Esophagus mucosa (tissue), 1 donor: ENCODE results near the gene CHRNG. TPM values are rescaled to one million over a fixed set of nuclear protein-coding genes. Genes with fewer than 3 reads are reported as not detected.

Experiments used
- ATAC-seq: fragments of 200-7000 bp; cut with Tn5 transposase; one replicate; pipeline ENCODE4 v1.9.1; 2020
- total RNA-seq: library from RNA; stranded (reverse); gene quantifications from one replicate; pipeline ENCODE4 v1.2.4, GENCODE V29; 2023
- donor health status: DM: yes; HTN: yes; CAD: no.

CHRNG gene, protein sequence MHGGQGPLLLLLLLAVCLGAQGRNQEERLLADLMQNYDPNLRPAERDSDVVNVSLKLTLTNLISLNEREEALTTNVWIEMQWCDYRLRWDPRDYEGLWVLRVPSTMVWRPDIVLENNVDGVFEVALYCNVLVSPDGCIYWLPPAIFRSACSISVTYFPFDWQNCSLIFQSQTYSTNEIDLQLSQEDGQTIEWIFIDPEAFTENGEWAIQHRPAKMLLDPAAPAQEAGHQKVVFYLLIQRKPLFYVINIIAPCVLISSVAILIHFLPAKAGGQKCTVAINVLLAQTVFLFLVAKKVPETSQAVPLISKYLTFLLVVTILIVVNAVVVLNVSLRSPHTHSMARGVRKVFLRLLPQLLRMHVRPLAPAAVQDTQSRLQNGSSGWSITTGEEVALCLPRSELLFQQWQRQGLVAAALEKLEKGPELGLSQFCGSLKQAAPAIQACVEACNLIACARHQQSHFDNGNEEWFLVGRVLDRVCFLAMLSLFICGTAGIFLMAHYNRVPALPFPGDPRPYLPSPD
- not detected for total RNA-seq

DNA sequence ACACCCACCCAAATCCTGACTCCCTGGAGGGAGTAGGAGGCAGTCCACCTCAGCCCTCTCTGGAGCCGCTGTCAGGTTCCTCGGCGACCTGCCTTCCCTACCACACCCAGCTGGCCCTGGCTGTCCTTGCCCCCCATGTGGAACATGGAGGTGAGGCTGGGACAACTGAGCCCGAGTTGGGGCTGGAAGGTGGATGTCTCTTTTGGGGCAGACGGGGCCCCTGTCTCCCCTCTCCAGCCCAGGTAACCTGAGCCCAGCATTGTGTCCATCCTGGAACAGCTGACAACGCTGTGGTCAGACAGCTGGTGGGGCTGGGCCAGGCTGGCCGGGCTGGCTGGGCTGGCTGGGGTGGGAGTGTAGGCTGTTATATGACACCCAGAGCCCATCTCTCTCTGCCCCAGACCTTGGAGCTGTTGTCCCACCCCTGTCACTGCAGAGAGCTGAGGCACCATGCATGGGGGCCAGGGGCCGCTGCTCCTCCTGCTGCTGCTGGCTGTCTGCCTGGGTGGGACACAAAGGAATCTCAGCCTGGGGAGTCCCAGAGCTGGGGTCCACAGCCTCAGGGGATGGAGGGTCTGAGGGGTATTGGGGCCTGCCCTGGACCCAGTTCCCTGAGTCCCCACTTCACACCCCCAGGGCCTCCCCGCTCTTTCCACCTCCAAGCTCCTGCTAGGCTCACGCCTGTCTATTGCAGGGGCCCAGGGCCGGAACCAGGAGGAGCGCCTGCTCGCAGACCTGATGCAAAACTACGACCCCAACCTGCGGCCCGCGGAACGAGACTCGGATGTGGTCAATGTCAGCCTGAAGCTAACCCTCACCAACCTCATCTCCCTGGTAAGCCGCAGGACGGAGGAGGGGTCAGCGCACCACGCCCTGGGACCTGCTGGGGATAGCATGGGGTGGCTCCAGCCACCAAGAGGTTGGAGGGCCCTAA is at the start of gene CHRNG:
CHRNG (plus strand) TSS at position 395 of the 934 bp plus-strand sequence; CDS start at position 451, 56 bp downstream.
- no peak for ATAC-seq

DNA sequence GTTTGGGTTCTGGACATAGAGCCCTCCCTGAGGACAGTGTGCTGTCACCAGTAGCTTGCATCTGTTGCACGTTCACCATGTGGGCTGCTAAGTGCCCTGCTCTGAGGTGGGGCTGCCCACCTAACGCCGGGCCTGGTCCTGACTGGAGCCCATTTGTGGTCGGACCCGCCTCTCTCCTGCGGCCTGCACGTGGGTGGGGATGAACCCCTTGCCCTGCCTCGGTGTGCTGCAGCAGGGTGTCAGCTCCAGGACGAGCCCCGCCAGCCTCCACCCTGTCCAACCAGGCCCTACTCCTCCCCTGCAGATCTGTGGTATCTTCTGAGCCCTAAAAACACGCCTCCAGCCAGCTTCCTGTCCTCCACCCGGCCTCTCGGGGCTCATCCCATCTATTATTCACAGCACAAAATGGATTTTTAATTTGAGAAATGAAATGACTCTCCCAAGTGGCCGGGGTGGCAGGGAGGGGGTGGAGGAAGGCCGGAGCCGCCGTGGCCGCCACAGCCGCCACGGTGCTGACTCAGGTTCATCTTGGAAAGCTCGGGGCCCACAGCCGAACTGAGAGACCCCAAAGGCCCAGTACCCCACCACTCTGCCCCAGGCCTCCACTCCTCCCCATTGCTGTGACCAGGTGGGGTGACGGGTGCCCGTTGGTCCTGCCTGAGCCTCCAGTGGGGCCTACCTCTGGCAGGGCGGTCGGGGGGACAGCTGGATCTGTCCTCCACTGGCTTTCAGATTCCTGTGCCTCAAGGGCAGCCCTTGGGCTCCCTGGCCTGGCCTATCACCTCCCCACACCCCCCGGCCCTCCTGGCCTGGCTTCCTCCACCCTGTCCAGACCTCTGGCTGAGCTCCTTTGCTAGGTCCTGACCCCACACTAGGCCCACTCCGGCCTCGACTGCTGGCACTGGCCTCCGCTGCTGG is 49.0 kb upstream of the CHRNG start:
- ATAC-seq = no peak

DNA sequence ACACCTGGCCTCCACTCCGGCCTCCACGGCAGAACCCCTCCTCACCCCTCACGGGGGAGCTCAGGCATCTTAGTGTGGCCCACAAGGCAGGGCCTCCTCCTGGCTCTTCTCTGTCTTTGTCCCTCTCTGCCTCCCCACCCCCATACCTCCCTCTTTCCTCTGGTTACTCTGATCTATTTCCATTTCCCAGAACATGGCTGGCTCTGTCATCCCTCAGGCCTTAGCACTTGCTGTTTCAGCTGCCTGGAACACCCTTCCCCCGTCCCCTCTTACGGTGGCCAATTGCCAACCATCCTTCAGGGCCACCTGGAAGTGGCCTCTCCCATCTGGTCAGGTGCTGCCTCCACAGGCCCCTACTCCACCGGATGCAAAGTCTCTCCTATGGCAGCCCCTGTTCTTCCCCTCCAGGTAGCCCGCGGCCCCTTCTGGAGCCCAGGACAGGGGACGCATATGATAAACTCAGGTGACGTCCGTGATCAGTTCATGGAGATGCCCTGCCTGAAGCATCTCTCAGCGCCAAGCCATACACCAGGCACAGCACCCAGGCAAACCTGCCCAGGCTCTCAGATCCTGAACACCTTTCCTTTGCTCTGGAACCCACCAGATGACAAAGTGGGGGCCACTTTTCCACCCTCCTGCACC is 48.2 kb upstream of the CHRNG start:
- ATAC-seq = no peak

DNA sequence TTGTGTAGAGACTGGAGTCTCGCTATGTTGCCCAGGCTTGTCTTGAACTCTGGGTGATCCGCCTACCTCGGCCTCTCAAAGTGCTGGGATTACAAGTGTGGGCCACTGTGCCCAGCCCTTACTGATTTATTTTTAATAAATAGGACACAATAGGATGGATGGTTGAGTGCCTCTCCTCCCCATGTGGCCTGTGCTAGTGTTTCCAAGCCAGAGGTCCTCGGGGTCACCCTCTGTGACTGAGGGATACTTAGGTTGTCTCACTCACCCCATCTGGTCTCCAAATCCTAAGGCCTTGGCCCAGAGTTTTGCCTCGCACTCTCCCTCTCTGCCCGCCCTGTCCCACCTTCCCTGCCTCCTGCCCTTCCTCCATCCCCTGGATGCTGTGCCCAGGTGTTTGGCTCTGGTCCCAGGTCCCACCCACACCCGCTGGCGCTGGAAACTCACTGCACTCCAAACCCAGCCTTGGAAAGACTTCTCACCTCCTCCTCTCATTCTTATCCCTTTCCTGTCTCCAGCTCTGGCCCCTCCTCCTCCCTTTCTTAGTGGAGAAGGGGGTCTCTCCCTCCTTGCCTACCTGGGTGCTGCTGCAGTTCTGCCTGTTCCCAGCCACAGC is 47.1 kb upstream of the CHRNG start:
- no peak for ATAC-seq

DNA sequence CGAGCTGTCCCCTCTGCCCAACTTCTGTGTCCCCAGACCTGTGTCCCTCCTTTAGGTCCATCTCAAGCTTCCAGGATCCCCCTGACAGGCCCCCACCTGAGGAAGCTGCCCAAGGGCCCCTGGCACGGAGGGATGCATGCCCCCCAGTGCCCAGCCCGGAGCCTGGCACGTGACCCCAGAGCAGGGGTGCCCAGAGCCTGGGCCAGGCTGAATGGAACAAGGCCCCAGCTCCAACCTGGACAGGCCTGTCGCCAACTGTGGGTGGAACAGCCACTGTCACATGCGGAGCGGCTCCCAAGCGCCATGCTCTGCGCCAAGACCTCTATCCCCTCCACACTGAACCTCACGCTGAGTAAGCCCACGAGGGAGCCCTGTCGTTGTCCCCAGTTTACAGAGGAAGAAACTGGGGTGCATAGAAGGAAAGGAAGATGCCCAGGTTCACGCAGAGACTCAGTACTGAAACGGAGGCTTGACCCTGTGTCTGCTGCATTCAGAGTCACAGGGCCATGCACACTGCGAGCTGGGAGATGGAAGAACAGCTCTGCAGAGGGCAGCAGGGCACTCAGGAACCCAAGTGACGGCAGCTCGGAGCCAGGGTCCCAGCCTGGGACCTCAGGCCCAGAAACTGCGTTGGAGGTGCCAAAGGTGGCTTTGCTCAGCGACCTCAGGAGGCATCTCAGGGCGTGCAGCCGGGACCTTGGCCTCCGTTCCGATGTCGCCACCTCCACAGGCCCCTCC is 46.4 kb upstream of the CHRNG start:
- no peak for ATAC-seq

DNA sequence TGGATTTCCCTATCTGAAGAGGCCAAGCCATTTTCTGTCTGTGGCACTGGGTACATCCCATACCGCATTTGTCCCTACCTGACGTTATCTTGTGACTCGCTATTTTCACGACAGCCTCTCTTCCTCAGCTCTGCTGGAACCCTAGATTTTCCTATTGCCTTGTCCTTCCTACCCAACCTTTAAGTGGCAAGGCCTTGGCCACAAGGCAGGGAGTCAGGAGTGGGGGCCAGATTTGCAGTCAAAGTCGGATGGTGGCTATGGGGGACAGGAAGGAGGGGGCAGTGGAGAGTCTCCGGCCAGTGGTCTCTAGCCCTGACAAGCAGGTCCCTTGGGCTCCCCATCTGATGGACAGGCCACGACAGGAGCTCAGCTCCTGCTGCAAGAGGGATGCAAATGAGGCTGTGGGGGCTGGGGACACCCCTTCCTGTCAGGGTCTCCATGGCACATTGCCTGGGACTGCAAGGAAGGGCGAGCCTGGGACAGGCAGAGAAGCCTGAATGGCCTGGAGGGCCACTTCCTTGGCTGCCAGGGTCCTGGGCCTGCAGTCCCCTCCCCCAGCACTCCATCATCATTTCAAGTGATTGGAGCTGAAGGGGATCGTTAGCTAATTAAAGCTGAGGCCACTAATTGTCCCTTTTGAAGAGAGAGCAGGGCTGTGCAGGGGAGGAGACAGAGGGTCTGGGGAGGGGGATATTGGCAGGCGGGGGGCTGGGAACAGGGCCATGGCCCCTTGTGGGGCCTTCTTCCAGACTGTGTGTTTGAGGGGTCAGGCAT is 45.6 kb upstream of the CHRNG start:
- ATAC-seq = no peak

DNA sequence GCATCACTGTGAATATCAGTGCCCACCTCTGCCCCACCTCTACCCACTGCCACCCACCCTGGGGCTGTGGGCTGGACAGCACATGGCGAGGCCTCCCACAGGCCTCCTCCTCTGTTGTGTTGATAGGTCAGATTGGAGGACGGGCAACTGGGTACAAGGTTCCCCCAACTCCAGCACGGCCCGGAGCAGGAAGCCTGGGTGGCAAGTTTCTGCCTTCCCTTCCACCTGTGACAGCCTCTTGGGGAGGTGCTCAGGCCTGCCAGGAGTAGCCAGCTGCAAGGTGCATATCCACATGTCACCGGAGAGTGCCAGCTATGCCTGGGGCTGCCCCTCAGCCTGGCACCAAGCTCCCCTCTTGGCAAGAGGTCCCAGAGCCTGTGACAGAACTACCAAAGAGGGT is 45.0 kb upstream of the CHRNG start:
- no peak for ATAC-seq

DNA sequence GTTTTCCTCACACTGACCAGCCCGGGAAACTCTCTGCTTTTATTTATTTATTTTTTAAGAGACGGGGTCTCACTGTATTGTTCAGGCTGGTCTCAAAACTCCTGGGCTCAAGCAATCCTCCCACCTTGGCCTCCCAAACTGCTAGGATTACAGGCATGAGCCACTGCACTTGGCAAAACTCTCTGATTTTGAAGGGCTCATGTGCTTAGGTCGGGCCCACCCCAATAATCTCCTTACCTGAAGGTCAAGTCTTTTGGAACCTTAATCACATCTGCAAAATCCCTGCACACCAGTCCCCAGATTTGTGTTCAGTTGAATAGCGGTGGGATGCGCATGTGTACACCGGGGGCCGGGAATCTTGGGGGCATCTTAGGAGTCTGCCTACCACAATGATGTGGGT is 44.2 kb upstream of the CHRNG start:
- ATAC-seq = no peak

DNA sequence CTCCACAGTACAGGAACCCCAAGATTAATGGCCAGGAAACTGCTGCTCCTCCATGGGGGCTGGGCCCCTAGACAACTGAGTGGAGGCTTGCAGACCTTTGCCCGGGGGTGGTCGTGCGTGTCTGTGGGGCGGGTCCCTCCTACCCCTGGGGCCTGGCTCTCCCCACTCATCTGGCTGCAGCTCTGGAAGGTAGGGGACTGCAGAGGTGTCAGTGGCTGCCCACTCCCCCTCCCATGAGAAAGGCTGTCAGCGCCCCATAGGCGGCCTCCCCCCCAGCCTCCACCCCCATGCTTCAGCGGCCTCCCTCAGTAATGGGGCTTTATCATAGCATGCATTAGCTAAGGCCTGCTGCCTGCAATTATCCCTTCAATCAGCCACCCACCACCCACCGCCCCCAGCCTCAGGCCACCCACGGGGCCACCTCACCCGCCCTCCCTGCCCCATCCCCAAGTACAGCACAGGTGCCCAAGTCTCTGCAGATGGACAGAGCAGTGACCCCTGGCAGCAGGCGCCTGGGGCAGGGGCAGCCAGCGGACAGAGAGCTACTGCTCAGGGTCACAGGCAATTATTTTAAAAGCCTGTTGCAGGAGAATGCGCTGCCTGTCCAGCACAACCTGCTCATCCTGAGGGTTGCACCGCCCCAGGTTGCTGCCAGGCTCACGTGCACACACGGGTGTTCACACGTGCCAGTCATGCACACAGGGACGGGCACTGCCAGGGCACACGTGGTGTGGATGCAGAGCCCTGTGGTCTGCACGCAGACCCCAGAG is 42.8 kb upstream of the CHRNG start:
- ATAC-seq = no peak

DNA sequence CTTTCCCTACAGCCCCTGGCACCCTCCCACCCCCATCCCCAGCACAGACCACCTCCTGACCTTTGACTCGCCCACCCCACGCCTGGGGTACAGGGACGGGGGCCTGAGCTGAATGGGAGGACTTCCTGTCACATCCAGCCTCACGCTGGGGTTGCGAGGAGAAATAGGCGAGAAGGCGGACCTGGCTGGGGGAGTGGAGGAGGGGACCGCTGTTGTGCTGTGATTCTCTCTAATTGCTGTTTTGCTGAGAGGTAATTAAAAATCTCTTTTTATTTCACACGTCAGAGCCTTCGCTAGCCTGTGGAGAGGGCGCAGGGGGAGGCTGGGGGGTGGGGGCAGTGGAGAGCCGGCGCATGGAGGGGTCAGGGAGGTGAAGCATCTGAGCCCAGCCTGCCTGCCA is 42.1 kb upstream of the CHRNG start:
- ATAC-seq = no peak

DNA sequence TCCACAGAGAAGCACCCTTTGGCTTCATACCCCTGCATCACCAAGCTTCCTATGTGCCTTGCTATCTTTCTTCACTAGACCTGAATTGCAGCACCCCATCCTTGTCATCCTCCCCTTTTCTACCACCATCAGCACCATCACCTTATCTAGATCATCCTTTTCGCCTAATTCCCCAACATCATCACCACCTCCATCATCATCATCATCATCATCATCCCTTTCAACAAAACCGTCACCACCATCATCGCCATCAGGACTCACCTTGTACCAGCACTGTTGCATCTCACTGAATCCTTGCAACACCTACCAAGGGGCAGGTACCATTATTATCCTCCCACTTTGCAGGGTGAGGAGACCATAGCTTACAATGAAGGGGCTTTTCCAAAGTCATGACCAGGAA is 41.0 kb upstream of the CHRNG start:
- no peak for ATAC-seq

DNA sequence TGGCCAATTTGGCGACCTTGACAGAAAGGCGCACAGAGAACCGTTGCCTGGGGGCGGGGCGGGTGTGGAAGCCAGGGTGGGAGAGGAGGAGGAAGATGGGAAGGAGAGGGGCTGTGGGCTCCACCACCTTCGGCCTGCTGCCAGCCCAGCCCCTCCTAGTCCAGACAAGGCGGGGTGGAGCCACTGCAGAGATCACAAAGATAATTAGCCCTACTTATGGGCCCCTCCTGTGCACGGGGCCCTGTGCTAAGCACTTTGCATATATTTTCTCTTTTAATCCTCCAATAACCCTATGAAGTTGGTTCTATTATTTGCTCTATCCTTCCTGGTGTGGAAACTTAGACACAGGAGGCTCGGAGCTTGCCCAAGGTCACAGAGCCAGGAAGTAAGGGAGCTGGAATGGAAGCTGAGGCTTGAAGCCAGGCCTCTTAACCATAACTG is 38.1 kb upstream of the CHRNG start:
- no peak for ATAC-seq

DNA sequence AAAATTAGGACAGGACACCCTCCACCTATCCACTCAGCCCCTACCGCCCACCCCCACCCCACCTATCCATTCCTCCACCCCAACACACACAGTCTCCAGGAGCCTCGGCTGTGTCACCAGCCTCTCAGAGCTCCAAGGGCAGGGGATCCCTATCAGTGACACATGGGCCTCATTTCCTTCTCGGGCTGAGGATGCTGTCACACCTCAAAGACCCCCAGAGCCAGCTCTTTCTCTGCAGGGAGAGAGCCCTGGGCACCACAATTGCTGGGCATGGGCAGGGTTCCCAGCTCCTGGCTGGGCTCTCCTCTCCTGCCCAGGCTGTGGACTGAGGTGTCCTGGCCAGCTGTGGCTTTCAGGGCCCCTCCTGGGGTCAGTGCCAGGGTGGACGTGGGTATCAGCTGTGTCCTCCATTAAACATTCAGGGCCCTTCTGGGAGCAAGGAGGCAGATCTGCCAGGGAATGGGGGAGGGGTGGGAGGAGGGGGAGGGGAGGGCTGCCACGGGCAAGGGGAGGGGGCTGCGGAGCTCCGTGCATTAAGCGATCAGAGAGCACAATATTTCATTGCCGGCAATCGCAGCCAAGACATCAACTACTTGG is 37.6 kb upstream of the CHRNG start:
- ATAC-seq = no peak

DNA sequence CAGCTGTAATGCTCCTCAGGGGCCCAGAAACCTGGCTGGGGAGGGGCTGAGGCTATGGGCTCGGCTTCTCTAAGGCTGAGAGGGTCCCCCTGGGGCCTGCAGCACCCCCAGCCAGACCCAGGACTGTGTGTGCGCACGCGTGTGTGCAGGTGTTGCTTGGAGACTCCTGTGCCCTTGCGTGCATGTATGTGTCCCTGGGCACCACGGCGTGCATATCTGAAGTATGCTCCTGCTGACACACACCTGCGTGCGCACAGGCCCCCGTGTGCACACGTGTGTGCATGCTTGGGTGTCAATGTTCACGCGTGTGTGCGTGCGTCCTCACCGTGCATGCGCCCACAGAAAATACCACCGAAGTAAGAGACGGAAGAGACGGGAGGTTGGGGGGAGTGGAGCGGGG is 37.0 kb upstream of the CHRNG start:
- ATAC-seq = peak; percentile 9

DNA sequence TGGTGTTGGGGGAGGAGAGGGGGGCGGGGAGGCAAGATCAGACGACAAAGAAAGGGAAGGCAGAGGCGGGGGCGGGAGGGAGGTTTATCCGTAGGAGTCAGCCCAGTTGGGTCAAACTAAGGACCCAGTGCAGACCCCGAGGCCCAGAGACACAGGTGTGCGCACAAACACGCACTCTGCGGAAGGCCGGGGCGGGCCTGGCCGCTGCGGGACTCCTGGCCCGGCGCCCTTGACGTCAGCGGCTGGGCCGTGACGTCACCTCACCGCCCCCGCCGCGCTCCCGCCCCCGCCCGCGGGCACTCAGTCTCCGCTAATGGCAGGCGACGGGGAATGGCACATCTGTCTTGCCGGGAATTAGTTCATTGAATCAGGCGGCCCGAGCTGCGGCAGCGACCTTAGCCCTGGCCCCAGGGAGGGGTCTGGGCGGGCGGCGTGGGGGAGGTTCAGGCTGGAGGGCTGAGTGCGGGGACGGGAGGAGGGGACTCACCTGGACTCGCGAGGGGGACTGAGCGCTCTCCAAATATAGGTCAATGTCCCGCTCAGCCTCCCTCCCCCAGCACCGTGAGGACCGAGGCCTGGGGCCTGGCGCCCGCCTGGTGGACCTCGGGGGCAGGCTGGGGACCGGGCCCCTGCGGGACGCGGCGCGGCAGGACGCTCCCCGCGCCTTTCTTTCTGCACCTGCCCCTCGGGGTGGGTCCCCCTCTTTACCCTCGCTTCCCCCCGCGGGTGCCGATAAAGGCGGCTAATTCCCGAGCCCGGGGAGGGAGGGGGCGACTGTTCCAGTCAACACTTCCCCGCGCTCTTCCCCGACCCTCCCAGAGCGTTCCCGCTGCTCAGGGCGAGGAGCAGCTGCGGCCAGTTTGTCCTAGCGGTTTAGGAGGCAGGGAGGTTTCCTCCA is 36.3 kb upstream of the CHRNG start:
- ATAC-seq = peak; percentile 4

DNA sequence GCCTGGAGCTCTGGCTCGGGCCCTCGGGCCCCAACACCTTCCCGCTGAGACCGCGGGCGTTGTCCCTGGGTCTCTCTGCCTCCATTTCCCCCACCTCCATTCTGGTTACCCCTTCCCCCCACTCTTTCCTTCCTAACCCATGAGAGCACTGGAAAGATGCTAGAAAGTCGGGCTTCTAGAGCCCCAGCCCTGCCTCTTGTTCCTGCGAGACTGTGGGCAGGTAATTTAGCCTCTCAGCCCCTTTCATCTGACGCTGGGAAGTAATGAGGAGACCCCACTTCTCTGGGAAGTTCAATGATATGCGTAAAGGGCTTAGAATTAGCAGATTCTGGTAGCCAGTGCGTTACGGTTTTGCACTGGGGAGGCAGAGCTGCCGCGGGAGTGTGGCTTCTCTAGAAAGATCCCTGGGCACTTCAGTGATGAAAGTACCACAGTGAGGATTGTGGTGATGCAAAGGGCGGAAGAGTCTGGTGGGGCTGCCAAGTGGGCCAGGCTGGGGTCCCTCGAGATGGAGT is 35.6 kb upstream of the CHRNG start:
- no peak for ATAC-seq

DNA sequence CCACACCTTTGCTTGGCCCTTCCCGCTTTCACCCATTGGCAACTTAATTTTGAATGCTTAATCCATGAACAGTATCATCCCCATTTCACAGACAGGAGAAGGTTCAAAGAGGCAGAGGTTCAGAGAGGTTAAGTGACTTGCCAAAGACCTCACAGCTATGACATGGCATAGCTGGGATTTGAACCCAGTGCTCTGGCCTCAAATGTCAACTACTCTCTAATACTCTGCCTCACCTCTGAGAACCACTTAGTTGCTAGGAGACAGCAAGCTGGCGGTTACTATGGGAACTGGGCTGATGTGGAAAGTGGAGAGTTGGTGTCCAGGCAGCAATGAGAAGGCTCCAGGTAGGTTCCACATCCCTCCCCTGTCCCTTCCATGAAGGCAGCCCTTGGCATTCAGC is 35.1 kb upstream of the CHRNG start:
- ATAC-seq = no peak
